ELF-1 (cell line): ENCODE results near the gene USB1.

Source experiments
- DNase-seq: peaks from one replicate; pipeline ENCODE4 v3.0.0-alpha.2; 2016; ENCODE audit warnings: low read depth, low spot score

USB1 gene

DNA sequence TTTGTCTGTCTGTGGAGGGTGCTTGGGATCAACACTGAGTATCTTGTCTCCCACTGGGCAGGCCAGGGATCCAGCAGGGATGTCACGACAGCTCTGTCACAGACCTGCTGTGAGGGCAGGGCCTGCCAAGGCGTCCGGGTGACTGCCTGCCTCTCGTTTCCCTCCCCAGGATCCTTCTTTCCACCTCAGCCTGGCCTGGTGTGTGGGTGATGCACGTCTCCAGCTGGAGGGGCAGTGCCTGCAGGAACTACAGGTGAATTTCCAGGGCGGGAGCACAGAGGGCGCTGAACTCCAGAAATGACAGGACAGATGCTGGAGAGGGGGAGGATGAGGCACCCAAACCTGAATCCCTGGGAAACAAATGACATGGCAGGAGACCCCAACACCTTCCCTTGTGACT is 17.6 kb downstream of the USB1 start:
- peak; percentile 42 for DNase-seq

DNA sequence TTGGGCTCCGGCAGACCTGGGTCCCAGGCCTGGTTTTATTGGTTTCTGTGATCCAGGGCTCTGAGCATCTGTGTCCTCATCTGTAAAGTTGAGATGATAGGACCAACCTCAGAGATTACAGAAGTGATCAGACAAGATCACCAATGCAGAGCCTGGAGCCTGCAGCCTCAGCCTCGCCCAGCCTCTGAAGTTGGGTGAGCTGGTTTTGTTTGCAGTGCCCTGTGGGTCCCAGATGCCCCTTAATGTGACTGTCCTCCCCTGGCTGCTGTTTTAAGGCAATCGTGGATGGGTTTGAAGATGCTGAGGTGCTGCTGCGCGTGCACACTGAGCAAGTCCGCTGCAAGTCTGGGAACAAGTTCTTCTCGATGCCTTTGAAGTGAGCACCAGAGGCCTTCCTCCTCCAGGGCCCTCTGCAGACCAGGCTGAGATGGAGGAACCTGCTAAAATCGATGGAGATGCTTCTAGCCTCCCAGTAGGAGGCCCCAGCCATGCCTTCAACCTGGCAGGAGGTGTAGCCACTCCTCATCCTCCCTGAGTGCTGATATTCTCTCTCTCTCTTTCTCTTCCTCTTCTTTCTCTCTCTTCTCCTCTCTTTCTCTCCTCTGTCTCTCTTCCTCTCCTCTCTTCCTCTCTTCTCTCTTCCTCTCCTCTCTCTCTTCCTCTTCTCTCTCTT is 18.8 kb downstream of the USB1 start:
- no peak for DNase-seq

DNA sequence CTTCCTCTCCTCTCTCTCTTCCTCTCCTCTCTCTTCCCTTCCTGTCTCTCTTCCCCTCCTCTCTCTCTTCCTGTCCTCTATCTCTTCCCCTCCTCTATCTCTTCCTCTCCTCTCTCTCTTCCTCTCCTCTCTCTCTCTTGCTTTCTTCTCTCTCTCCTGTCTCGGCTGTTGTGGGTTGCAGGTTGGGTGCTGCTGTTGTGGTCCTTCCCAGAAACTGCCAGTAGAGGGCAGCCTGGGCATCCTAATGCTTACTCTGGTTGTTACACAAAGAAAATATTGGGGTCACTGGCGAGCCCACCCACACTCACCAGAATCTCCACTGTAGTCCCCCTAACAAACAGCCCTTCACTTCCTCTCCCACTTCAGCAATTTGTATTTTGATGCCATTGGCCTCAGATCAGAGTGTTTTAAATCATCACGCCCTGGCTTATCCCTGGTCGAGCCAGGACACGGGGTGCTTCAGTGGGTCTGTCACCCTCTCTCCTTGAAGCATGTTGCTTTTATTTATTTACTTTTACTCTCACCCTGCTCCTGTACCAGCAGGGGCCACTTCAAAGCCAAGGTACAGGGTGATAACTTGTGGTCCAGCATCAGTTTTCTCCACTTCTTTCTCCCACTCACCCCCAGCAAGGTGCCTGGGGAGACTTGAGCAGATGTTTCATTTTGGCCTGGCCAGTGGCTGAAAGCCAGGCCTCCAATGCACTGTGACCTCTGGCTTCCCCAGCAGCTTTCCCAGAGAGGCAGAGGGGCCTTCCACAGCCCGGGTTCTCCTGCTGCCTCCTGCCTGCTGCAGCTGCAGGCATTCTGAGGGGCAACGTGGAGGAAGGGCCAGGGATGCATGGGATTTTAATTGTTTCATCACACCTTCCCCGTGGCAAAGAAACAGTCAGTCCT is 19.7 kb downstream of the USB1 start:
- DNase-seq = peak; percentile 62

DNA sequence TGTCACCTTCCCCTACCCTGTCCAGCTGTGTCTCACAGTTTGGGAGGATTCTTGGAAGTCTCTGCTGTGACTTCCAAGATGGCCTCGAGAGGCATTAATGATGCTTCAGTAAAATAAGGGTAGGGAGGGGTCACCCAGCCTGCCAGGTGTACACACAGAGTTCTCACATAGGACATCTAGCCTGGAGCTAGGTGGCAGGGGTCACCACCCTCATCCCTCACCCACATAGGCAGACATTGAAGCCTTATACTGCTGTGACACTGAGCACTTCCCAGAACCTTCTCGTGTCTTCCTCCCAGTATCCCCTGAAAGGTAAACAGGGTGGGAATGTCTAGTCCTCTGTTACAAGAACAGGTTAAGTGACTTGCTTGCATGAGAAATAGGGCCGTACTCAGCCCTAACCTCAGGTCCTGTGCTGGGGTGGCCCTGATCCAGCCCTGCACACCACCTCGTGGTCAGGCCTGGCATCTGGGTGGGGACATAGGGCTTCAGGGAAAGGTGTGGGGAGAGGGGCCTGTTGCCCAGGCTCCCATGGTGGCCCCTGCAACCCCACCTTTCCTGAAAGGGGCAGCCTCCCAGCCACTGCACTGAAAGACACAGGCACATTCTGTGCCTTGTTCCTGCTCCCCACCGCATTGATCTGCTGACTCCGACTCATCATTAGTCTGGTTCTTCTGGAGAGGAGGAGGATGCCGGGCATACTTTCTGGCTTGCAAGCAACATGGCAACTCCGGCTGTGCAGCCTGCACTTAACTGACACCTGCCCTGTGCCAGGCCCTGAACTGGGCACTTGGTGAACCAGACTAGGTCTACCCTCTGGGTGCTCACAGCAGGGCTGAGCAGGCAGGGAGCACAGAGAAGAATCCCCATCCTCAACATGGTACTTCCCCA is 20.7 kb downstream of the USB1 start:
- DNase-seq = peak; percentile 47

DNA sequence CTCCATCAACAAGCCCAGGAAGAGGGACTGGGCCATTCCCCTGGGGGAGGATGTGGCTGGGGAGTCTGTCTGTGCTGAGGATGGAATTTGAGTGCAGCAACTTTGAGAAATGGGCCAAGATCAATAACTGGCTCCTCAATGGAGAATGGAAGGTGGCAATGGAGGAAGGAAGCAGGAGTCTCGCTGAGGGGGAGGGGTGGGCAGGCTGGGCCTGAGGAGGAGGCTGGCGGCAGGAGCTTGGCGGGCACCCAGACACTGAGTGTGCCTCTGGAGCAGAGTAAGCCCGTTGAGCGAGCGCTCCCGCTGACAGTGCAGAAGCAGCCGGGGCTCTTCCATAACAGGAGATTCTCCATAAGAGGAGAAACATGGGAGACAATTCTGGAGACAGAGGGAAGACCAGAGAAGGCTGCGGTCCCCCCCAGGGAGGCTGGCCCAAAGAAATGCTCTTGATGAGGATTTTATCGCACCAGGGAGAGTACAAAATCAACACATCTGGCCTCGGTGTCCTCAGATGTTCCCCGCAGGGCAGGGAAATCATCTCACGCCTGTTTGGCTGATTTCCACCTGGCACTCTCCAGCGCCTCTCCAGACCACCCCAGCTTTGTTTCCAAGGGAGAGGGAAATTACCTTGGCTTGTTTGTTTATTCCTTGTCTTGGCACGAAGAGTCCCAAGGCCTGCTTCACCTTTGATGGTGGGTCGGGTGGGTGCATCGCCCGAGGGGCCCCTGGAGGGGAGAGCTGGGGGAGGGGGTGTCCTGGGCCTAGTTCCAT is 21.6 kb downstream of the USB1 start:
- peak; percentile 63 for DNase-seq

DNA sequence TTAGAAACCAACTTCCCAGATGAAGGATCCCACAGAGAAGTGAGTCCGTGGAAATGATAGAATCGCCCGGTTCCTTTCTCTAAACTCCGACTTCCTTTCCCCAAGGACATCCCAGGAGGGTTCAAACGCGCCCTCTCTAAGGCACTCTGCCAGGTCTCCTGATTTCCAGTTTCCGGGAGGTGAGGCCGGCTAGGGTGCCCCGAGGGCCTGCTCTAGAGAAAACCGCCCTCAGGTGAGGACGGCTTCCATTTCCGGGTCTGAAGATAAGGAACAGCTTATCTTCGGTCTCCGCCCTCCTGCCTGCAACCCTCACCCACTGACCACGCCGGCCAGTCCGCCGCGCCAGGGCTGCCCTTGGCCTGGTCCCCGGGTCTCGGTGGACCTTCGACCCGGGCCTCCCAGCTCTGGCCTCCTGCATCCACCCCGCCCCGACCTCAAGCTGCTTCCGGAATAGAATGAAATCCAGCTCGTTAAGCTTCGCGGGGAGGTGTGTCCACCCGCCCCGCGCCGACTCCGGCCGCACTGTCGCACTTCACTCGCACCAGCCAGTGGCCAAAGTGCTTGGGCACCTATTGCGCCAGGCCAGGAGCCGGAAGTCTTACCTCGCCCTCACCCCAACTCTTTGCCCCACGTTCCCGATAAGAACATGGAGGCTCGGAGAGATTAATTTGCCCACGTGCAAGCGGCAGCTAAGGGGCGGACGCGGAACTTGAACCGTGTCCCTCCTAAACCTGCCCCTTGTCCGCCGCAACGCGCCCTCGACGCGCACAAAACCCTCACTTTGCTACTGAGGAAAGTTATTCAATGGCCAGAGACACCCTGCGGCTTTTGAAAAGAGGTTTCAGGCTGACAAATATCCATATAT is 23.5 kb downstream of the USB1 start:
- peak; percentile 85 for DNase-seq

DNA sequence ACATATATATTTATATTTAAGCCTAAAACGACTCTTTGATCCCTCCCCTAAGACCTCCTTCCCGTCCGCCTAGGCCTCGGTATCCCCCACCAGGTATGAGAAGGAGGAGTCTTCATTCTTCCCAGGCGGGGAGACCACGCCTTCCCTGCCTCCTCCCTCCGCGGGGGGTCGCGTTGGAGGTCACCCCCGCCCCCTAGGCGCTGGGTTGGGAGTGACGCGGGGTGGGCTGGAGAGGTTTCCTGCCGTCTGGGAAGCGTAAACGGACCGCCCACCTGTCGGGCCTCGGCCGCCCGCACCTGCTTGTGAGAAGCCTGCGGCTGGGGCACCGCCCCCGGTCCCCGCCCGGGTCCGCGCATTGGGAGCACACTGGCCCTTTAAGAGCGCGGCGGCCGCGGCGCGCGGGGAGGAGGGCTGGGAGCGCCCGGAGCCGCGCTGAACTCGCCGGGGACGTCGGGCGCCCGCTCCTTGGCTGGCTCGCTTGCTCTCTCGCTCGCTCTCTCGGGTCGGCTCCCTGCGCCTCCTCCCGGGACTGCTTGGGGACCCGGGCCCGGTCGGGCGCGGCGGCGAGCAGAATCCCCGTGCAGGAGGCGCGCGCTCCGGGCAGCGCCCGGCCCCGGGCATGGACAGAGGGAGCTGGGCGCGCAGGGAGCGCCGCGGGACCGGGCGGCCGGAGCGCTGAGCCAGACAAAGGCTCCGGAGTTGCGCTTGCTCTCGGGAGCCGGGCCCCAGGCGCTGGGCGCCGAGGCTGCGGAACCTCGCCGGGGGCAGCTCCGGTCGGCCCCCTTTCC is 24.3 kb downstream of the USB1 start, which contains the start of gene MMP15:
TSS of gene MMP15 (plus strand) at position 404 of the 788 bp plus-strand sequence. CDS start 597 bp downstream, outside the sequence.
- peak; percentile 98 for DNase-seq

DNA sequence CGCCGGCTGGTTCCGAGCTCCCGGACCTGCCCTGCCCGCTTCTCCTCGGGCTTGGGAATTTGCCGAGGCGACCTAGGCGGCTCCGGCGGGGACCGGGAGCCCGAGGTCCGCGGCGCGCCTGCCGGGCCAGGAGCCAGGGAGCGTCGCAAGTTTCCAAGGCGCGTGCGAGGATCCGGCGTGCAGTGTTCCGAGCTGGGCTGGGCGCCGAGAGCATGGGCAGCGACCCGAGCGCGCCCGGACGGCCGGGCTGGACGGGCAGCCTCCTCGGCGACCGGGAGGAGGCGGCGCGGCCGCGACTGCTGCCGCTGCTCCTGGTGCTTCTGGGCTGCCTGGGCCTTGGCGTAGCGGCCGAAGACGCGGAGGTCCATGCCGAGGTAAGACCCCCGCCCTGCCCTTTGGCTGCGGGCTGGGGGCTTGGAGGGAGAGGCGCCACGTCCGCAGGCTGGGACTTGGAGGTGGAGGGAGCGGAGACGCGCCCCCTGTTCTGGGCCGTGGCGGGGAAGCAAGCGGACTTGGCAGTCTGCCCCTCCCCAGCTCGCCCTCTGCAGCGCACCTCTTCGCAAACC is 25.0 kb downstream of the USB1 start:
- peak; percentile 61 for DNase-seq

DNA sequence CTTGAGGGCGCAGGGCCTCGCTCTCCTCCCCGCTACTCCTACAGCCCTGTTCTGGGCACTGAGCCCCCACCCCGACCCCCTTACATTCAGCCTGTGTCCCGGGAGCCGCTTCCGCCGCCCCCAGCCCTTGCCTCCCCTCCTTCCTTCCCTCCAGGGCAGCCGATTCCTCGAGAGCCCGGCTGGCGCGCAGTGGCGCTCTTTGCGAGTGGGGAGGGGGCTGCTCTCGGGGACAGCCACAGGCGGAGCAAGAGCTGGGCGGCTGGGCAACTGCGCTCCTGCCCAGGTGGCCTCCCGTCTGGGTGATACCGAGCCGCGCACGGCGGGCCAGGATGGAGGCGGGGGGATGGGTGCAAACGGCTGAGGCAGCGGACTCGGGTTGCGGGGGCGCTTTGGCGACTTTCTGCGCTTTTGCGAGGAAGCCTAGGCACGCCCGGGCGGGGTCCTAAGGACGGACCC is 25.5 kb downstream of the USB1 start:
- no peak for DNase-seq

DNA sequence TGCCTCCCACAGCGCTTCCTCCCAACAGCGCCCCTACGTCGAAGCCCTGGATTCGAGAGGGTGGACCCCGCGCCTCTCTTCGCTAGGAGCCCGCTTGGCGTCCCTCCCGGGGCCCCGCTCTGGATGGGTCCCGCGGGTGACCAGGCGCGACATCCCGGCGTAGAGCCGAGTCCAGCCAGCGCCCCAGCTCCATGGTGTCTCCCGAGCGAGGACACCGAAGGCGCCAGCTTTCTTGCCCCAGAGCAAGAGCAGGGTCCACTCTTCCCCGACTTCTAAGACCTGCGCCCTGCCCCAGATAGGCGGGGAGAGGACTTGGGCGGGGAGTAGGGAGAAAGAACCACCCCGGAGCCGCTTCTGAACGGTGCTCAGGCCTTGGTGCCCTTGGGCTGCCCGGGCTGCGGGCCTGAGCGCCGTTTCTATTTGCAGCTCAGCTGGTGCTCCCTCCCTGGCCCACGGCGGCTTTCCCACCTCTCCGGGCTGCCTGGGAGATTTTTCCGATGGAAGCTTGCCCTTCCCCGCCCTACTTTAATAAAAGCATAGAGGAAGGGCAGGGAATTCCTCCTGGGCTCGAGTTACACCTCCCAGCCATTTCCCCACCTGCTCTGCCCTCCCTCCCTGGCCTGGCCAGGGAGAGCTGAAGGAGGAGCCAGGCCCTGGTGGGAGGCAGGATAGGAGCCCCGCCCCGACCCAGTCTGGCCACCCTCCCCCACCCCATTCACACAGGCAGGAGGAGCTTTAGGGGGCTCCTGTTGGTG is 26.1 kb downstream of the USB1 start:
- peak; percentile 91 for DNase-seq

DNA sequence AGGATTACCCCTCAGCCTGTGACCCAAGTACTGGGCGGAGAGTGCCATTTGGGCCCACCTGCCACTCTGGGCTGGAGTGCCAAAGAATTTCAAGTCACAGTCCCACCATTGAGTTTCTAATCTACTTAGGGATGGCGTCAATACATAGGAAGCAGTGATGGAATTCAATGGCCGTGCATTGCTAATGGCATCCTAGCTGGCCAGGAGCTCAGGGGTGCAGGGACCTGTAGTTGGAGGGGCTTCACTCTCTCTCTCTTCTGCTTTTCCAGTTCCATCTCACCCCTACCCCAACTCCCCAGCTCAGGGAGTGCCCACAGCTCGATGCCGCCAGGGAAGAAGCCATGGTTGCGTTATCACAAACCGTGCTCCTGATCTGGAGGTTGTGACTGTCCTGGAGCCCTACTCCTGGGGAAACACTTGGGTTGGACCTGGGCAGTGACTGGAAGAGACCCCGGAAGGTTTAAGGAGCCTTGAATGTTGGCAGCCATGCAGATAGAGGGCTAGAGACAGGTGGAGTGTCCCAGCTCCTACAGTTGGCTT is 26.8 kb downstream of the USB1 start:
- no peak for DNase-seq

DNA sequence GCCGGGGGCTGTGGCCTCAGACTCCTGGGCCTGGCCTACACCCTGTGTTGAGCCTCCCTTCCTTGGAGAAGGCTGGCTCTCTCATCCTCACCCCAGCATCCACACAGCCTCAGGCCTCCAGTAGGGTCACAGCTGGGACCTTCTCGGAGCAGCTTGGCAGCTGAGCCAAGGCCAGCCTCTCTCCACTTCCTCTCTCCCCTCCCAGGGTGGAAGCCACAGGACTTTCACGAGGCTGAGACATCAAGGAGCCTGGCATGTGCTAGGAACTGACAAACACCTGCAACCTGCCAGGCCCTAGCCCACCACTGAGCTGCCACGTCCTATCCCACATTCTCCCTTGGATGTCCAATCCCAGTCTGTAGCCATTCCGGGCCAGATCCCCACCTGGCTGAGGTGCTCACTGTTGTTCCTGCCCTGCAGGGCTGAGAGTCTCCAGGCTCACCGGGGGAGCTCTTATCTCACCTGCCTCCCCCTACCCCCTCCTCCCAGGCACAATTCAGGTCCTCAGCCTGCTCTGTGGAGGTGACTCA is 27.4 kb downstream of the USB1 start:
- DNase-seq = peak; percentile 63

DNA sequence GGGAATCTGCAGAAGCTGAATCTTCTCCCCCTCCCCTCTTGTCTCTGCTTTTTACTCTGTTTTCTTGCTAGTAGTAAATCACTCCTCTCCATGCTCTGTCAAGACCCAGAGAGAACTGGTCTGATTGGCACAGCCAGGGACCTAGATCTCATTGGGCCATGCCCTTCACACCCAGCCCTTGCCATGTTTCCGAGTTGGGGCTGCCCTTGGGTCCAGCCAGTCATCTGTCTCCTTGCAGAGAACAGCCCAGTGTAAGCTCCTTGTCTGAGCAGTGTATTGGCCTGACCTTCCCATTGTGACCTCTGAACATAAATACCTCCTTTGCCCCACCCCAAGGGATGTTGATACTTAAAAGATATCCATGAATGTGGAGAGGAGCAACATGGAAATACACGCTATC is 28.2 kb downstream of the USB1 start:
- no peak for DNase-seq

DNA sequence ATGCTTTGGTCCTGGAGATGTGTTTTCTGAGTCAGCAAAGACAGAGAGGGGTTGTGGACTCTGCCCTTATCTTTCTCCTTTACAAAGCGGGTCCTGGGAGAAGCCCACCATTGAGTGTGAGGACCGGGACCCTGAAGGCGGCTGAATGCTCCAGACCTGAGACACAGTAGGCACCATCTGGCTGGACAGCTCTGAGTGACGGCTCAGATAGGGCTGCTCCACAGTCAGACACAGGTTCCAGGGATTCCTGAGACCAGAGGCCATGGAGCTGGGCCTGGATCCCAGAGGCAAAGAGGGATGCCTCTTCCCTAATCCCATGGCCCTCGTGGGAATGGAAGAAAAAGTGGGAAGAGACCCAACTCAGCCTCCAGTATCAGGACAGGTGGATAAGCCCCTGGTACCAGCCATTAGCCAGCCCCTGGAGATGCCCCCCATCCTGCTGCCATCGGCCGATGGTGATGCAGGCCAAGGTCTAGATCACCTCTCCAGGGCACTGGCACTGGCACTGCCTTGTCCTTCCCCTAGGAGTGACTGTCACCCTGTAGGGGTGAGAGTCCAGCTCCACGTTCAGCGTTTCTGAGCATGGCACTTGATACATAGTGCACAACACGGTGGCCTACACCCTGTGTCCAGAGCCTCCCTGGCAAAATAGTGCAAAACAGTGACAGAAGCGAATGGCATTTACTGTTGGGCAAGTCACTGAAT is 29.1 kb downstream of the USB1 start:
- DNase-seq = no peak

DNA sequence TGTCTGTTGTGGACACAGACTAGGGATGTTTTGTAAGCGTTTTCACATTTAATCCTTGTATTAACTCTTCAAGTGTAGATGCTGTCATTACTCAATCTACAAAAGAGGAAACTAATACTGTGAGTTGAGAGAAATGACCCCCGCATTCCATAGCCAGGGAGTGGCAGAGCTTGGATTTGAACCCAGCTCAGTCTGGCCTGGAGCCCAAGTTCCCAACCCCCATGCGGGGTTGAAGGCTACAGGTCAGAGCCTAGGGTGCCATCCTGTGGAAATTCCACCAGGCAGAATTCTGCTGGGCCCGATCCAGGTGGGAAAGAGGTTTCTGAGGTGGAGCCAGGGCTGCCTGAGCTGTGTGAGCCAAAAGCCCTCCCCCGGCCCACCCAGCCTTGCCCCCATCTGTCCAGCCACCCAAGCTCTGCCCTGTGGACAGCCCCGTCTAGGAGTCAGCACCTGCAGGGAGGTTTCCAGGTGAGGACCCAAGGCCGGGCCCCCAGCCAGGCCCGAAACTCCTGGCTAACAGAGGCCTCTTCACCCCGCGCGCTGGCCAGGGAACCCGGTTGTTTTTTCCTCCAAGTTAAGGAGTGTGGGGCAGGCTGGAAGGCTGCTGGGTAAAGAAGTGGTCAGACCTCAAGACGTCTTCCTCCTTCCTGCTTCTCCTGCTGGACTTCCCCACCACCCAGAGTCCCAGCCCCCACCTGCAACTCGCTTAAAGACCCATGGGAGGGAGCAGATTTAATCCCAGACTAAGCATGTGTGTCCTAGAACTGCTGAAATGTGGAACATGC is 30.0 kb downstream of the USB1 start:
- no peak for DNase-seq

DNA sequence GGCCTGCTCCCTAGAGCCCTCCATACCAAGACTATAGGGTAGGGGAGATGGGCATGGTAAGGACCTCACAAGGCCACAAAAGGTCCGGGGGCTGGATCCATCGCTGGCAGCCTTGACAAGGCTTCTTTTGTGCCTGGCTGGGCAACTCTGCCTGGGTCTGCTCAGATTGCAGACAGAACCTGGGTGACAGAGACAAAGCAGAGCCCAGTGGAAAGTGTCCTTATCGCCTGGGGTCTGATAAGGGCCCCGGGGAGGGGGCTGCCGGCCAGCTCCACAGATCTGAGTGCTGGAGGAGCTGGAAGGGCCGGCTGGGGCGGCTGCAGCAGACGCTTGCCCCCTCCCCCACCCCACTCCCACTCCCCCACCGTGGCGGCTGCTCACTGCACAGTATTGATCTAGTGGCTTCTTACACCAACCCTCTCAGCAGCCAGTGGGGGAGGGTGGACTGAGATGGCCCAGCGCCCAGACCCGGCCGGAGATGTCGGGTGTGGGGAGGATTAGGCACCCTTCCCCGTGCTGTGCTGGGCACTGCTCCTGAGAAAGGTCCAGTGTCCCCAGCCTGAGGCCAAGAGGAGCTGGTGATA is 31.6 kb downstream of the USB1 start:
- peak; percentile 83 for DNase-seq
